GM12891 (cell line): ENCODE measurements around the gene CCDC24.

ENCODE experiments used
- DNase-seq: peaks from one replicate; pipeline ENCODE4 v3.0.0; 2011; ENCODE audit warnings: low spot score; ENCODE audit not compliant: insufficient read length
- FAIRE-seq: peaks from 2 replicates; lab custom pipeline; 2011; peaks lifted over from hg19 to GRCh38; lab: Jason Lieb, UNC
- PAX5 ChIP-seq: IDR thresholded peaks from 2 replicates; pipeline ENCODE4 v1.6.1; 2011; ENCODE audit warnings: low read length, moderate library complexity, mild to moderate bottlenecking; ENCODE audit not compliant: insufficient read depth, severe bottlenecking
- POLR2A ChIP-seq: IDR thresholded peaks from 2 replicates; pipeline ENCODE4 v1.6.1; 2011; ENCODE audit warnings: low read depth, low read length, control low read depth
- POLR2AphosphoS5 ChIP-seq: IDR thresholded peaks from 2 replicates; pipeline ENCODE4 v1.6.1; 2011; ENCODE audit warnings: low read depth, low read length, control low read depth
- POU2F2 ChIP-seq: IDR thresholded peaks from 2 replicates; pipeline ENCODE4 v1.6.1; 2011; ENCODE audit warnings: low read depth, mild to moderate bottlenecking, control low read depth, low read length, moderate library complexity
- SPI1 ChIP-seq: IDR thresholded peaks from 2 replicates; pipeline ENCODE4 v1.6.1; 2011; ENCODE audit warnings: low read depth, low read length, control low read depth
- TAF1 ChIP-seq: IDR thresholded peaks from 2 replicates; pipeline ENCODE4 v1.6.1; 2011; ENCODE audit warnings: low read depth, low read length, control low read depth

CCDC24 gene

GRCh38 chr1:43994794-43995790 is 3.7 kb downstream of the CCDC24 start:
- TF ChIP-seq PAX5 (no peak), POLR2A (no peak), POLR2AphosphoS5 (no peak), TAF1 (no peak), POU2F2 (no peak)
- FAIRE-seq, result no peak
- DNase-seq, result no peak

- no peak for TF ChIP-seq PAX5
- TF ChIP-seq POLR2AphosphoS5, result no peak
- no peak for TF ChIP-seq TAF1
- TF ChIP-seq SPI1, result no peak
- no peak for TF ChIP-seq POLR2A
- TF ChIP-seq POU2F2, result no peak
- no peak for DNase-seq
- FAIRE-seq, result no peak
These were observed 4.8 kb downstream of the CCDC24 start for GRCh38 chr1:43995984-43996732.

GRCh38 chr1:43996733-43997115 is 5.3 kb downstream of the CCDC24 start:
- FAIRE-seq (no peak), DNase-seq (no peak)
- TF ChIP-seq PAX5 (no peak), SPI1 (no peak), POLR2A (no peak), TAF1 (no peak), POU2F2 (no peak), POLR2AphosphoS5 (no peak)

- FAIRE-seq (no peak), DNase-seq (no peak)
- TF ChIP-seq POLR2AphosphoS5, result no peak
- TF ChIP-seq SPI1, result no peak
- TF ChIP-seq PAX5, result no peak
- TF ChIP-seq POLR2A, result no peak
- TF ChIP-seq POU2F2, result no peak
- TF ChIP-seq TAF1, result no peak
These were observed 6.0 kb downstream of the CCDC24 start for GRCh38 chr1:43997295-43997999.

GRCh38 chr1:43998000-43998378 is 6.6 kb downstream of the CCDC24 start:
- DNase-seq (no peak), FAIRE-seq (no peak)
- TF ChIP-seq SPI1 (no peak), POU2F2 (no peak), TAF1 (no peak), PAX5 (no peak), POLR2AphosphoS5 (no peak), POLR2A (no peak)

GRCh38 chr1:43999455-43999854 is 8.1 kb downstream of the CCDC24 start:
- TF ChIP-seq PAX5 (no peak), SPI1 (no peak), POU2F2 (no peak), POLR2AphosphoS5 (no peak), POLR2A (no peak), TAF1 (no peak)
- DNase-seq (no peak), FAIRE-seq (no peak)

- DNase-seq (no peak), FAIRE-seq (no peak)
- TF ChIP-seq PAX5, result no peak
These were observed 8.8 kb downstream of the CCDC24 start for GRCh38 chr1:44000122-44000665.

- FAIRE-seq (no peak), DNase-seq (no peak)
- TF ChIP-seq POU2F2, result no peak
- TF ChIP-seq SPI1, result no peak
- no peak for TF ChIP-seq PAX5
- TF ChIP-seq POLR2A, result no peak
- no peak for TF ChIP-seq TAF1
- TF ChIP-seq POLR2AphosphoS5, result no peak
These were observed 10.8 kb downstream of the CCDC24 start for GRCh38 chr1:44002165-44002564.

- TF ChIP-seq TAF1 (no peak), POLR2A (no peak), SPI1 (no peak), PAX5 (no peak), POU2F2 (no peak), POLR2AphosphoS5 (no peak)
- FAIRE-seq (no peak), DNase-seq (no peak)
These were observed 11.3 kb downstream of the CCDC24 start for GRCh38 chr1:44002606-44003157.
